Lower leg skin (tissue), 3 donors: ENCODE measurements around the gene SCMH1.

Source experiments
- CTCF ChIP-seq, 3 donors: fragments of 450-650 bp; IDR thresholded peaks; one replicate each; pipeline ENCODE4 v1.5.1; 2016; ENCODE audit warnings: antibody characterized with exemption in 3 of 3, mild to moderate bottlenecking in 3 of 3, moderate library complexity in 2 of 3
- POLR2A ChIP-seq, 2 donors: fragments of 450-650 bp; IDR thresholded peaks; one replicate each; pipeline ENCODE4 v1.6.1; 2016 to 2017; ENCODE audit warnings: antibody characterized with exemption in 2 of 2, mild to moderate bottlenecking in 1 of 2, moderate library complexity in 1 of 2

- TF ChIP-seq CTCF (IDR thresholded peaks at IDR 0.05): no peak
- TF ChIP-seq POLR2A (IDR thresholded peaks at IDR 0.05): no peak
Observed at GRCh38 chr1:41226815-41227434, 15.2 kb downstream of the SCMH1 start.
